Breast epithelium (tissue), 4 donors: ENCODE data around the gene TFAP2E. TPM values are rescaled to one million over a fixed set of nuclear protein-coding genes. Genes with fewer than 3 reads are reported as not detected.

Source experiments
- DNase-seq, 2 donors: peaks; one replicate each; pipeline ENCODE4 v3.0.0-alpha.2; 2019; ENCODE audit warnings: low spot score in 2 of 2
- H3K27ac ChIP-seq, 2 donors: fragments of 200-600 bp; sonication (generic) in 1 of 2; one replicate each; pipeline ENCODE4 v1.5.1; 2016 to 2019; ENCODE audit warnings: mild to moderate bottlenecking in 1 of 2
- H3K27me3 ChIP-seq, 2 donors: fragments of 200-600 bp; sonication (generic) in 1 of 2; one replicate each; pipeline versions ENCODE4 v1.5.1 to v1.6.0; 2017 to 2019; ENCODE audit warnings: control low read depth in 1 of 2, mild to moderate bottlenecking in 1 of 2
- H3K36me3 ChIP-seq: fragments of 200-600 bp; one replicate; pipeline ENCODE4 v1.5.1; 2019
- H3K4me1 ChIP-seq, 2 donors: fragments of 200-600 bp; sonication (generic); one replicate each; pipeline ENCODE4 v1.5.1; 2016 to 2019; ENCODE audit warnings: control low read depth in 1 of 2
- H3K4me3 ChIP-seq, 3 donors: fragments of 200-600 bp; sonication (generic); 1 replicate in 2 of 3; 2 replicates in 1 of 3; pipeline ENCODE4 v1.5.1; 2016 to 2019; ENCODE audit warnings: mild to moderate bottlenecking in 3 of 3, moderate library complexity in 2 of 3
- H3K9me3 ChIP-seq, 2 donors: fragments of 200-600 bp; sonication (generic) in 1 of 2; one replicate each; pipeline ENCODE4 v1.5.1; 2016 to 2019; ENCODE audit warnings: control low read depth in 1 of 2
- POLR2A ChIP-seq: fragments of 450-650 bp; IDR thresholded peaks from one replicate; pipeline ENCODE4 v1.6.1; 2016; ENCODE audit warnings: antibody characterized with exemption, mild to moderate bottlenecking, moderate library complexity
- POLR2AphosphoS5 ChIP-seq, 3 donors: sonication (generic); formaldehyde crosslinking; IDR thresholded peaks; one replicate each; pipeline ENCODE4 v1.6.1; 2017; ENCODE audit warnings: antibody characterized with exemption in 3 of 3
- intact Hi-C: fragments of 100-400 bp; cut with DNase I; formaldehyde crosslinking; loops from one replicate; pipeline ENCODE4 v1.15.1; 2023; ENCODE audit warnings: low total_unique reads
- total RNA-seq, 3 donors: library from RNA; depleted of rRNA; stranded (reverse); fragments of >200 nt; gene quantifications; one replicate each; pipeline ENCODE4 v1.1.0, GENCODE V29; 2016
- TF ChIP-seq, protein P1 (sequence below), 3 donors: fragments of 450-650 bp; IDR thresholded peaks; one replicate each; pipeline ENCODE4 v1.5.1; 2016 to 2017; ENCODE audit warnings: antibody characterized with exemption in 3 of 3, mild to moderate bottlenecking in 3 of 3, moderate library complexity in 3 of 3

TFAP2E gene
- total RNA-seq, 3 donors from 2014 or later: 0.44 to 2.6 (median 0.64) TPM

DNA sequence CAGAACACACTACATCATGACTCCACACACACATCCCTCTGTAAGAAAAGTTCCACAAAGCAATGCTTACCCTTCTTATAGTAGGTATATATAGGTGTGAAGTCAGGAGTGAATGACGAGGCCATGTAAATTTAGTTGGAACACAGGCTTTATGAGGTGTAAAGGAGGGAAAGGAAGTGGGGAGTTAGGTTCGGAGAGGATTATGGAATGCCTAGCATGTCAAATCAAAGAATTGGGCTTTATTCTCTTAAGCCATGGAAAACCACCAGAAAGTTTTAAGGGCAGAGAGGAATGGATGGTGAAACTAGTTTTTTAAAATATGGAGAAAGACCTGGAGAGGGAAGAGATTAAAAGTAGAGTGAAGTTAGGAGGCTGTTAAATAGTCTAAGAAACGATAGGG is 26.3 kb downstream of the TFAP2E start:
- no peak overlapping the region for H3K4me3 ChIP-seq
- TF ChIP-seq POLR2AphosphoS5 (IDR thresholded peaks at IDR 0.05): no peak
- no peak for TF ChIP-seq POLR2A
- TF ChIP-seq, protein P1, sequence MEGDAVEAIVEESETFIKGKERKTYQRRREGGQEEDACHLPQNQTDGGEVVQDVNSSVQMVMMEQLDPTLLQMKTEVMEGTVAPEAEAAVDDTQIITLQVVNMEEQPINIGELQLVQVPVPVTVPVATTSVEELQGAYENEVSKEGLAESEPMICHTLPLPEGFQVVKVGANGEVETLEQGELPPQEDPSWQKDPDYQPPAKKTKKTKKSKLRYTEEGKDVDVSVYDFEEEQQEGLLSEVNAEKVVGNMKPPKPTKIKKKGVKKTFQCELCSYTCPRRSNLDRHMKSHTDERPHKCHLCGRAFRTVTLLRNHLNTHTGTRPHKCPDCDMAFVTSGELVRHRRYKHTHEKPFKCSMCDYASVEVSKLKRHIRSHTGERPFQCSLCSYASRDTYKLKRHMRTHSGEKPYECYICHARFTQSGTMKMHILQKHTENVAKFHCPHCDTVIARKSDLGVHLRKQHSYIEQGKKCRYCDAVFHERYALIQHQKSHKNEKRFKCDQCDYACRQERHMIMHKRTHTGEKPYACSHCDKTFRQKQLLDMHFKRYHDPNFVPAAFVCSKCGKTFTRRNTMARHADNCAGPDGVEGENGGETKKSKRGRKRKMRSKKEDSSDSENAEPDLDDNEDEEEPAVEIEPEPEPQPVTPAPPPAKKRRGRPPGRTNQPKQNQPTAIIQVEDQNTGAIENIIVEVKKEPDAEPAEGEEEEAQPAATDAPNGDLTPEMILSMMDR (IDR thresholded peaks at IDR 0.05): no peak
- H3K27me3 ChIP-seq: no peaks in the 10 kb centered on the region
- intact Hi-C loops: no loop called here
- H3K27ac ChIP-seq: no peak overlapping the region
- no peak for DNase-seq
- H3K4me1 ChIP-seq: no peaks in the 10 kb centered on the region
- no peaks in the 10 kb centered on the region for H3K9me3 ChIP-seq
- no peaks in the 10 kb centered on the region for H3K36me3 ChIP-seq

DNA sequence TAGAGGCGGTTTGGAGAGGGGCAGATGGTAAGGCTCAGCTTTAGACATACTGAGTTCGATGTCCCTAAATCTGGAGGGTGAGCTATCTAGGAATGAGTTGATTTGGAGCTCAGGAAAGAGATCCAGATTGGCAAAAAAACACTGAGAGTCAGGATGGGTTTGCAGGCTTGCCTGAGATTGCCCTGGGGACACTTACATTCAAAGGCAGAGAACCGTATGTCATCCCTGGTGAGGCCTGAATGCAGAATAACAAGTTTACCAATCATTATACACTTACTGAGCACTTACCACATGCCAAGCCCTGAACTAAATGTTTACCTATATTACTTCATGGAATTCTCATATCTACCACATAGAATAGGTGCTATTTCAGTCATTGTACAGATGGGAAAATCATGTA is 27.5 kb downstream of the TFAP2E start:
- intact Hi-C loops: no loop called here
- H3K4me1 ChIP-seq: no peaks in the 10 kb centered on the region
- H3K27ac ChIP-seq: no peak overlapping the region
- TF ChIP-seq POLR2A (no peak), POLR2AphosphoS5 (IDR thresholded peaks at IDR 0.05) (no peak)
- TF ChIP-seq, protein P1 (IDR thresholded peaks at IDR 0.05): no peak
- H3K9me3 ChIP-seq: no peaks in the 10 kb centered on the region
- H3K4me3 ChIP-seq: no peak overlapping the region
- no peaks in the 10 kb centered on the region for H3K27me3 ChIP-seq
- DNase-seq: no peak
- no peaks in the 10 kb centered on the region for H3K36me3 ChIP-seq

DNA sequence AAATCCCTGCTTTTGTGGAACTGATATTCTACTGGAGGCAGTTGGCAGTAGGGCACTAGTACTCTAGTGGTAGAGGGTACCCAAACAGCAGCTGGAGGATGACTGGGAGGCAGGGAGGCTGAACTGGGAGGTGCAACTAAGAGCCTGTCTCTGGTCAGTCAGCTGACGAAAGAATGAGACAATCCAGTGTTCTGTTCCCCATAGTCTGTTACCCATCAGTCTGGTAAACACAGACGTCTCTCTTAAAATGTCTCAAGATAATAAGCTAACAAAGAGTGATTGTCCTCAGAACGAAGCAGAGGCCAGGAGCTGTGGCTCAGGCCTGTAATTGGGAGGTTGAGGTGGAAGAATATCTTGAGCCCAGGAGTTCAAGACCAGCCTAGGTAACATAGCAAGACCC is 30.4 kb downstream of the TFAP2E start:
- TF ChIP-seq POLR2A: no peak
- TF ChIP-seq, protein P1 (IDR thresholded peaks at IDR 0.05): no peak
- TF ChIP-seq POLR2AphosphoS5 (IDR thresholded peaks at IDR 0.05): no peak
- no peak for DNase-seq
- Histone ChIP-seq H3K27me3 (no peaks in the 10 kb centered on the region), H3K36me3 (no peaks in the 10 kb centered on the region), H3K4me1 (no peaks in the 10 kb centered on the region), H3K27ac (no peak overlapping the region), H3K4me3 (no peak overlapping the region), H3K9me3 (no peaks in the 10 kb centered on the region)
- intact Hi-C loops: no loop called here

DNA sequence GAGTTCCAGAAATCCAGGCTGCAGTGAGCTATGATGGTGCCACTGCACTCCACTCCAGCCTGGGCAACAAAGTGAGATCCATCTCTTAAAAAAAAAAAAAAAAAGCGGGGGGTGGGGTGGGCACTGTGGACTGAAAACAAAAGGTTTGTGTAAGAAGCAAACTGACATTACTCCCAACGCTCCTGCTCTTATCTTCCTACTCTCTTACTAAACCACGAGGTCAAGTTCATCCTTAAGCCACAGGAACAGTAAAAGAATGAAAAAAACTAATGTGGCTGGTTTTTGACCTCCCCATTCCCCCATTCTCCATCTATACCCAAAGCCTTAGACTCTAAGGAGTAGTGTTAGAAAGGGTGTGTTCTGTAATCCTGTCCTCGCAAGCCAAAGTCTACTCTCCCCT is 30.8 kb downstream of the TFAP2E start:
- TF ChIP-seq, protein P1 (IDR thresholded peaks at IDR 0.05): no peak
- no peak for TF ChIP-seq POLR2A
- TF ChIP-seq POLR2AphosphoS5 (IDR thresholded peaks at IDR 0.05): no peak
- no peaks in the 10 kb centered on the region for H3K9me3 ChIP-seq
- no peak for DNase-seq
- H3K4me3 ChIP-seq: no peak overlapping the region
- no peaks in the 10 kb centered on the region for H3K27me3 ChIP-seq
- intact Hi-C loops: no loop called here
- no peaks in the 10 kb centered on the region for H3K36me3 ChIP-seq
- no peaks in the 10 kb centered on the region for H3K4me1 ChIP-seq
- H3K27ac ChIP-seq: no peak overlapping the region

DNA sequence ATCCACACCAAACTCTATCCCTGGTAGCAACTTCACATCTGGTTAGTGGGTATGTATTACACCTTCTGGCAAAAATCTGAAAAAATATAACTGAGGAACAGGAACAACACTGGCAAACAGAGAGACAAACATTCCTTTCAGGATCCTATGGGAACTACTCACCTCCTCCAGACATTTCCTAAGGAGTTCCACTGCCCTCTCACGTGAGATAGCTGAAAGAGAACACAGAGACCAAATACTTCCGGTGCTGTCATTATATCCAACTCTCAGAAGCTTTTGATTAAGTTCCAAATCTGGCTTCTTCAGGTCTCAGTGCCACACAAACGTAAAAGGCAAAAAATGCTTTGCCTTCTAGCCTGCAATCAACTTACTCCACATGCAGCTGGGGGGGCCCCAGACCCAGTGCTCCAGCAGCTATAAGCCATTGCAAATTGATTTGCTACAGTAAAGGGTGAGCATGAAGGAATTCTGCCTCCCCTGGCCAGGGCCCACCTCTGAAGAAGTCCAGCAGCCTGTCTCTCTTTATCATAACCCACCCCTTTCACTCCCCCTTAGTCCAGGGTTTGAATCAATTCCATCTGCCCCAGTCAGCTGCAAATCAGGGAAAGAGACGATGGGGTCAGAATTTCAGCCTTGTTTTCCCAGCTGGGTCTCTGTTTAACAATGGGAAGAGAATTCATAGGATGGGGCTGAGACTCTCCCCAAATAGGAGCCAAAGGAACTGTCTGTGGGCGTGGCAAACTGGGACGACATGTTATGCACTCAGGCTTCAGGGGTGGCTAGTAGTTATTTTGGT is 32.2 kb downstream of the TFAP2E start:
- Histone ChIP-seq H3K4me1 (no peaks in the 10 kb centered on the region), H3K27me3 (no peaks in the 10 kb centered on the region), H3K9me3 (no peaks in the 10 kb centered on the region), H3K4me3 (no peak overlapping the region), H3K36me3 (no peaks in the 10 kb centered on the region), H3K27ac (no peak overlapping the region)
- intact Hi-C loops: no loop called here
- no peak for TF ChIP-seq POLR2A
- TF ChIP-seq, protein P1 (IDR thresholded peaks at IDR 0.05): no peak
- no peak for DNase-seq
